Left colon (tissue), 2 donors: ENCODE measurements around the gene PIK3R3. TPM values are rescaled to one million over a fixed set of nuclear protein-coding genes. Genes with fewer than 3 reads are reported as not detected.
A peak's percentile ranks its signal among the peaks of the same experiment; 100 is the strongest.

Source experiments
- ATAC-seq: fragments of 200-7000 bp; cut with Tn5 transposase; one replicate; pipeline ENCODE4 v1.9.1; 2020; ENCODE audit warnings: mild to moderate bottlenecking, moderate library complexity
- DNase-seq, 2 donors: peaks; one replicate each; pipeline ENCODE4 v3.0.0-alpha.2; 2020
- intact Hi-C, 2 donors: fragments of 100-400 bp; cut with DNase I in 1 of 2; cut with micrococcal nuclease in 1 of 2; formaldehyde crosslinking; loops; one replicate each; pipeline versions ENCODE4 v1.11.2 to v1.14.0; 2022; cut with DNase I, micrococcal nuclease
- total RNA-seq, 2 donors: library from RNA; stranded (reverse); fragmentation: NEBNext Ultra II Directional; extraction: Animal tissue kit (Norgen Biotek cat#: 25700); gene quantifications; one replicate each; pipeline ENCODE4 v1.2.1, GENCODE V29; 2021
- donor health status: DM: no; HTN: no; CAD: no.
- donor health status: DM: yes; HTN: yes; CAD: no.

Gene PIK3R3
- total RNA-seq, 2 donors from 2014 or later, result 7.8 to 9.3 TPM

GRCh38 chr1:46010611-46011010, 121.8 kb downstream of the PIK3R3 start:
- intact Hi-C loops, result no loop called here
- ATAC-seq, result no peak
- no peak for DNase-seq

DNA sequence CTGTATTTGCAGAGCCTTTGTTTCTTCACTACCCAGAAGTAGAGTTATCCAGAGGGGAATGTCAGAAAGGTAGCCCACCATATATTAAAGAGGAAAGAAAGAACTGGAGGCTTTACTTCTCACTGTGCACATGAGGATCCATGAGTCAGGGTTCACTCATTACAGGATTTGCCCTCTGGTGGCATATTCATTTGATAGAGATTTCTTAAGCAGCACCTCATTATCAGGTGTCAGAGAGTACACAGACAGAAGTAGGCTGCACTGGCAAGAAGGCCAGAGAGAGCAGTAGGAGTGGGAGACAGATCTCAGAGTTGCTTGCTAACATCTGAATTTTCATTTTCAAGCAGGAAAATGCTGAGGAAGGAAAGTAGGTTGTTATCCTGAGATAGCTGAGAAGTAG, 123.8 kb downstream of the PIK3R3 start:
- ATAC-seq (no peak), DNase-seq (no peak)
- intact Hi-C loops, result no loop called here

- no peak for DNase-seq
- ATAC-seq, result no peak
- intact Hi-C loops, result no loop called here
Observed at GRCh38 chr1:46005594-46005993, 126.8 kb downstream of the PIK3R3 start.

DNA sequence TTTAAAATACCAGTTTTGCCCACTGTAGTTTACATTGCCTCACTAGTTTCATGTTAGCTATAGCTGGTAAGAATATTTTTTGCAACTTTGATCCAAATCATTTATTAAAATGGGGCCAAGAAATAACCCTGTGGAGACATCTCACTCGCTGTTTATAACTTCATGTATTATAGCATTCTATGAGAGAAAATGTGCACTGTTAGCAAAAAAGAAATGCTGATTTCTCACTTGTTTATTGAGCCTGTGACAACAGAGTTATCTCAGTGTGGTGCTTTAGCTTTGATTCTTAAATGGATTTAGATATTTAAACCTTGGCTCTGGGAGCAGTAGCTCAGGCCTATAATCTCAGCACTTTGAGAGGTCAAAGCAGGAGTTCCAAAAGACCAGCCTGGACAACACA, 127.9 kb downstream of the PIK3R3 start:
- intact Hi-C loops, result no loop called here
- ATAC-seq, result no peak

DNA sequence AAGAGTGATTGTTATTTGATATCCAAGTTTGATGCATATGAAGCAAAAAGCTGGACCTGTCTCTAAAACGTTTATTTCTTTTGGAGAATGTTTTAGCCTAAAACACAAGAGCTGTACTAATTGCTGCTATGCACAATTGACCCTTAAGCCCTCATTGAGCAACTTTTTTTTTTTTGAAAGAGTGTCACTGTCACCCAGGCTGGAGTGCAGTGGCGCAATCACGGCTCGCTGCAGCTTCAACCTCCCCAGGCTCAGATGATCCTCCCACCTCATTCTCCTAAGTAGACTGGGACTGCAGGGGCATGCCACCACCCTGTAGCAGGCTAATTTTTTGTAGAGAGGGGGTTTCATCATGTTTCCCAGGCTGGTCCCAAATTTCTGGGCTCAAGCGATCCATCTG, 129.1 kb downstream of the PIK3R3 start:
- no peak for ATAC-seq
- intact Hi-C loops, result no loop called here

More for the DNA sequence above, 127.9 kb downstream of the PIK3R3 start:
- DNase-seq, result no peak

GRCh38 chr1:46002551-46003150, 129.8 kb downstream of the PIK3R3 start:
- ATAC-seq, result no peak
- intact Hi-C loops, result no loop called here
- no peak for DNase-seq

More for the DNA sequence above, 129.1 kb downstream of the PIK3R3 start:
- no peak for DNase-seq

GRCh38 chr1:46001081-46001785, 131.2 kb downstream of the PIK3R3 start:
- no peak for DNase-seq
- ATAC-seq, result peak; percentile 39
- intact Hi-C loops, result no loop called here

- DNase-seq (no peak), ATAC-seq (no peak)
- intact Hi-C loops, result no loop called here
Observed at GRCh38 chr1:45999507-45999906, 132.9 kb downstream of the PIK3R3 start.

- ATAC-seq (no peak), DNase-seq (no peak)
- intact Hi-C loops, result no loop called here
Observed at GRCh38 chr1:45998020-45998617, 134.3 kb downstream of the PIK3R3 start.

DNA sequence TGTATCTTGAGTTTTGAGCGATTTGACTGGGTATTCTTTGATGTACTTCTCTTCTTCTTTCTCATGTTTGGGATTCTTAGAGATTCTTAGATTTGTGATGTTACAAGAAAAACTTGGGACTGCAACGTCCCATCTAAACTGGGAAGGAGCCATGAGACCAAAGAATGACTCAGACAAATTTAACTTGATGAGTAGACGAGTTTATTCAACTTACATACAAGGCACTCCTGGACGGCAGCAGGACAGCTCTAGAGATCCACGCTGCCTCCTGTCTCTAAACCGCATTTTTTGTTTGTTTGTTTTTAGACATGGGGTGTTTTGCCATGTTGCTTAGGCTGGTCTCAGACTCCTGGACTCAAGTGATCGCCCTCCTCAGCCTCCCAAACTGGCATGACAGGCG, 137.1 kb downstream of the PIK3R3 start:
- ATAC-seq (no peak), DNase-seq (no peak)
- intact Hi-C loops, result no loop called here

GRCh38 chr1:45994423-45994822, 138.0 kb downstream of the PIK3R3 start:
- intact Hi-C loops, result no loop called here
- ATAC-seq (no peak), DNase-seq (no peak)

Other genes starting within 250 kb of the PIK3R3 start
- gene TSPAN1, start 42.5 kb upstream of the PIK3R3 start, total RNA-seq, result 1,000 to 10,000 TPM; 1,260 to 2,050 TPM
- gene P3R3URF, start 43.9 kb upstream of the PIK3R3 start, total RNA-seq, result not detected
- 10 to 100 TPM; 27.3 to 31.9 TPM for gene POMGNT1, start 65.8 kb upstream of the PIK3R3 start, total RNA-seq
- gene LURAP1, start 70.7 kb upstream of the PIK3R3 start, total RNA-seq, result 1 to 10 TPM; 1.1 to 1.5 TPM
- 1 to 10 TPM; 2.8 to 7.4 TPM for gene RAD54L, start 115.1 kb upstream of the PIK3R3 start, total RNA-seq
- 10 to 100 TPM; 46.3 to 53.6 TPM for gene LRRC41, start 171.0 kb upstream of the PIK3R3 start, total RNA-seq
- gene UQCRH, start 171.1 kb upstream of the PIK3R3 start, total RNA-seq, result 100 to 1,000 TPM; 362 to 413 TPM
- 10 to 100 TPM; 16.8 to 22.1 TPM for gene NSUN4, start 208.2 kb upstream of the PIK3R3 start, total RNA-seq